Fibroblast of mammary gland (primary cell): ENCODE results near the gene HSPB1.

ENCODE experiments used
- DNase-seq: peaks from one replicate; pipeline ENCODE4 v3.0.0-alpha.2; 2010; ENCODE audit warnings: low read depth
- H3K4me3 ChIP-seq: 2 replicates; pipeline ENCODE4 v1.5.1; 2011; ENCODE audit warnings: low read depth, mild to moderate bottlenecking, low read length, moderate library complexity; ENCODE audit not compliant: control insufficient read depth
- CTCF ChIP-seq: conservative IDR thresholded peaks from 2 replicates; pipeline ENCODE4 v1.5.1; 2011; ENCODE audit warnings: low read depth, low read length, inconsistent platforms; ENCODE audit not compliant: control insufficient read depth, insufficient read depth

Gene HSPB1

DNA sequence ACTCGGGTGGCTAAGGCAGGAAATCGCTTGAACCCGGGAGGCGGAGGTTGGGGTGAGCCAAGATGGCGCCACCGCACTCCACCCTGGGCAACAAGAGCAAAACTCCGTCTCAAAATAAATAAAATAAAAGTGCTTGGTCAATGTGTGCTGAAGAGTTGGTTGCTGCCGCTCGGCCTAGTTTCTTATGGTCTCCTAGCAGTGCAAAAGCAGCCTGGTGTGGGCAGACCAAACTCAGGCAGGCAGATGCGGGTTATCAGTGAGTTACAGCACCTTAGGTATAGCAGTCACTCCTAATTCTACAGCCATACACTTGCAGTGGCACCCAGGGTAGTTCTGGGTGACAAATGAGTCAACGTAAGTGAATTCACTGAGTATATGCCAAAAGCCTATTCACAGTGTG, 22.6 kb downstream of the HSPB1 start:
- DNase-seq, result no peak
- H3K4me3 ChIP-seq, result no peak overlapping the region
- TF ChIP-seq CTCF, result no peak

- no peak overlapping the region for H3K4me3 ChIP-seq
- TF ChIP-seq CTCF, result no peak
- DNase-seq, result no peak
Observed at GRCh38 chr7:76325811-76326210, 23.3 kb downstream of the HSPB1 start.

DNA sequence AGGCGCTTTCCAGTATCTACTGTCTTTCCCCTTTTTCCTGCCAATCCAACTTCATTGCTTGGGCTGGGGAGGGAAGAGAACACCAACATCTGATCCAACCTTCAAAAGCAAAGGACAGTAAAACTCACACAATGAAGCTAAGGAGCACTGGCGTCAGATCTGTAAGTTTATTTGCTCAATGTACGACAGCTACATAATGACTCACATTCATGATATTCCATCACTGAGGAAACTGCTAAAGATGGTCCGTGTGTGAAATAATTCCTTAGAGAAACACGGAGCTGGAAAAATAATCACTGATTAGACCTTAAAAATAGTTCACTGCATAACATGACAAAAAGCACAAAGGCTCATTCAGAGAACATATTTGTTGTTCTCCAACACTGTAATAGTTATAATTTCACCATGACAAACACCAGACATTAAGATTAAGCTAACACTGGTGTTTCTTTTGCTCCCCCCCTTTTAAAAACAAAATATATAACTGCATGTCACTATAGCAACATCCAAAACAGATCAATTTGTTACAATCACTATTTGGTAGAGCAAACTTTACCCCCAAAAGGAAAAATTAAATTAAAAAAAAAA, 24.3 kb downstream of the HSPB1 start:
- H3K4me3 ChIP-seq, result no peak overlapping the region
- DNase-seq, result peak; percentile 65

GRCh38 chr7:76327610-76328009, 25.1 kb downstream of the HSPB1 start:
- no peak for DNase-seq
- no peak overlapping the region for H3K4me3 ChIP-seq
- TF ChIP-seq CTCF, result no peak

More for the DNA sequence above, 24.3 kb downstream of the HSPB1 start:
- TF ChIP-seq CTCF, result no peak

- TF ChIP-seq CTCF, result no peak
- H3K4me3 ChIP-seq, result no peak overlapping the region
- DNase-seq, result no peak
Observed at GRCh38 chr7:76328389-76328788, 25.9 kb downstream of the HSPB1 start.

DNA sequence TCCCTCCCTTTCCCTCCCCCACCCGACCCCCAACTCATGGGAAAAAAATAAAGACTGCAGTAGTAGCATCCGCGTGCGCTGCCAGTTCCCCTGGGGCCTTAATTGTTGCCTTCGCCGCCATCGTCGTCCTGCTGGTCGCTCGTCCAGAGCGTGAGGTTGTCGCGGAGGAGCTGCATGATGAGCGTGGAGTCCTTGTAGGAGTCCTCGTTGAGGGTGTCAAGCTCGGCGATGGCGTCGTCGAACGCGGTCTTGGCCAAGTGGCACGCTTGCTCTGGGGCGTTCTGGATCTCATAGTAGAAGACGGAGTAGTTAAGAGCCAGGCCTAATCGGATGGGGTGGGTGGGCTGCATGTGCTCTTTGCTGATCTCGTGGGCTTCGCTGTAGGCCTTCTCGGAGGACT, 27.0 kb downstream of the HSPB1 start:
- H3K4me3 ChIP-seq, result no peak overlapping the region
- TF ChIP-seq CTCF, result no peak
- DNase-seq, result no peak

DNA sequence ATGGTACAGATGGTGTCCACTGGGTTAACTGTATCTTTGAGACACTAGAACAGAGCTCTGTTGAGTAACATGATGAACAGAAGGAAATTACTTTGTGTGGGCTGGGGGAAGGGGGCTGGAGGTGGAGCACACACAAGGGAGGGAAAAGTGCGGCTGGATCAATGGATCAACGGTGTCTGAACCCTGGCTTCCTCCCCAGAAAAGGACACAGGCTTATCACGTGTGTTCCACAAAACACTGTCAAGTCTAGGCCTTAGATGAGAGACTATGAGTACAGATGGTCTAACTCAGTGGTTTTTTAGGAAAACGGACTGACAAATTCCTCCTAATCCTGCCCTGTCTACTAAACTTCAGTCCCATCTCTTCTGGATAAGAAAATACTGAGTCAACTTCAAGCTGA, 27.8 kb downstream of the HSPB1 start:
- no peak overlapping the region for H3K4me3 ChIP-seq
- TF ChIP-seq CTCF, result no peak
- no peak for DNase-seq
